CD8-positive, alpha-beta memory T cell (primary cell): ENCODE measurements around the gene RPS5. TPM values are rescaled to one million over a fixed set of nuclear protein-coding genes. Genes with fewer than 3 reads are reported as not detected.

ENCODE experiments used
- CTCF ChIA-PET: fragments of 350-600 bp; sonication (Branson Sonifier 250); formaldehyde crosslinking; loops from one replicate; lab custom pipeline; 2021; ENCODE audit warnings: antibody characterized with exemption; lab: Charles Lee
- POLR2A ChIA-PET: fragments of 350-600 bp; sonication (Branson Sonifier 250); formaldehyde crosslinking; loops from one replicate; lab custom pipeline; 2021; ENCODE audit warnings: antibody characterized with exemption; lab: Charles Lee
- DNase-seq, 5 donors: peaks; one replicate each; pipeline versions ENCODE4 v3.0.0 to v3.0.0-alpha.2; 2020 to 2022; ENCODE audit warnings: mixed read lengths in 1 of 5
- H3K27ac ChIP-seq: one replicate; pipeline ENCODE4 v1.7.0; 2013; ENCODE audit warnings: low read depth, mild to moderate bottlenecking, low read length, moderate library complexity
- H3K27me3 ChIP-seq: 2 replicates; pipeline ENCODE4 v1.7.0; 2013; ENCODE audit warnings: low read length, mild to moderate bottlenecking; ENCODE audit not compliant: insufficient read depth, poor library complexity, severe bottlenecking
- H3K36me3 ChIP-seq: 2 replicates; pipeline ENCODE4 v1.7.0; 2013; ENCODE audit warnings: mild to moderate bottlenecking, low read length, moderate library complexity; ENCODE audit not compliant: insufficient read depth
- H3K4me1 ChIP-seq: 2 replicates; pipeline ENCODE4 v1.7.0; 2013; ENCODE audit warnings: mild to moderate bottlenecking, low read length, moderate library complexity; ENCODE audit not compliant: insufficient read depth
- H3K4me3 ChIP-seq: 2 replicates; pipeline ENCODE4 v1.7.0; 2013; ENCODE audit warnings: mild to moderate bottlenecking, low read length
- H3K9me3 ChIP-seq: 2 replicates; pipeline ENCODE4 v1.7.0; 2013; ENCODE audit warnings: mild to moderate bottlenecking, low read length
- H3K27ac Mint-ChIP-seq, 8 donors: one replicate each; pipeline ENCODE4 v1.8.0; 2020 to 2021; ENCODE audit warnings: mixed read lengths in 8 of 8, mild to moderate bottlenecking in 6 of 8, inconsistent platforms in 3 of 8, moderate library complexity in 3 of 8
- H3K27me3 Mint-ChIP-seq, 2 donors: one replicate each; pipeline ENCODE4 v1.8.0; 2020 to 2021; ENCODE audit warnings: mixed read lengths in 2 of 2, mild to moderate bottlenecking in 1 of 2, moderate library complexity in 1 of 2
- H3K36me3 Mint-ChIP-seq, 3 donors: one replicate each; pipeline ENCODE4 v1.8.0; 2020 to 2021; ENCODE audit warnings: mixed read lengths in 3 of 3, inconsistent platforms in 1 of 3, mild to moderate bottlenecking in 1 of 3
- H3K4me1 Mint-ChIP-seq, 3 donors: one replicate each; pipeline ENCODE4 v1.8.0; 2020 to 2021; ENCODE audit warnings: mixed read lengths in 3 of 3, inconsistent platforms in 1 of 3, mild to moderate bottlenecking in 1 of 3
- H3K4me3 Mint-ChIP-seq, 7 donors: one replicate each; pipeline ENCODE4 v1.8.0; 2020 to 2021; ENCODE audit warnings: mixed read lengths in 7 of 7, mild to moderate bottlenecking in 6 of 7, moderate library complexity in 4 of 7, inconsistent platforms in 2 of 7
- H3K9me3 Mint-ChIP-seq, 5 donors: one replicate each; pipeline ENCODE4 v1.8.0; 2020 to 2022; ENCODE audit warnings: mixed read lengths in 5 of 5, mild to moderate bottlenecking in 3 of 5, moderate library complexity in 2 of 5, inconsistent platforms in 1 of 5
- polyA plus RNA-seq: library from polyadenylated mRNA; unstranded; fragments of 300-500 nt; fragmentation: Illumina TruSeq; gene quantifications from one replicate; pipeline ENCODE4 v1.2.3, GENCODE V29; 2021
- total RNA-seq, 2 experiments: library from RNA; stranded (reverse); gene quantifications; one replicate each; pipeline ENCODE4 v1.2.3, GENCODE V29; 2021

The RPS5 gene
- total and polyA plus RNA-seq, 3 experiments from 2014 or later, result 1,069 to 1,639 (median 1,588) TPM

GRCh38 chr19:58394821-58395219 is 7.8 kb downstream of the RPS5 start:
- Mint-ChIP-seq H3K4me1 (peaks cover 8 to 29% (median 10%) of the 10 kb centered on the region in 3 donors), H3K9me3 (no peaks in the 10 kb centered on the region), H3K27me3 (peaks cover 10 to 11% of the 10 kb centered on the region in 2 donors), H3K36me3 (peaks cover 8 to 46% (median 13%) of the 10 kb centered on the region in 3 donors), H3K27ac (no peak overlapping the region), H3K4me3 (no peak overlapping the region)
- Histone ChIP-seq H3K27me3 (peaks cover 5% of the 10 kb centered on the region), H3K36me3 (peaks cover 24% of the 10 kb centered on the region), H3K27ac (no peak overlapping the region), H3K4me1 (no peaks in the 10 kb centered on the region), H3K4me3 (no peak overlapping the region), H3K9me3 (no peaks in the 10 kb centered on the region)
- DNase-seq, result no peak
- ChIA-PET CTCF (no interaction called here), POLR2A (no interaction called here)

DNA sequence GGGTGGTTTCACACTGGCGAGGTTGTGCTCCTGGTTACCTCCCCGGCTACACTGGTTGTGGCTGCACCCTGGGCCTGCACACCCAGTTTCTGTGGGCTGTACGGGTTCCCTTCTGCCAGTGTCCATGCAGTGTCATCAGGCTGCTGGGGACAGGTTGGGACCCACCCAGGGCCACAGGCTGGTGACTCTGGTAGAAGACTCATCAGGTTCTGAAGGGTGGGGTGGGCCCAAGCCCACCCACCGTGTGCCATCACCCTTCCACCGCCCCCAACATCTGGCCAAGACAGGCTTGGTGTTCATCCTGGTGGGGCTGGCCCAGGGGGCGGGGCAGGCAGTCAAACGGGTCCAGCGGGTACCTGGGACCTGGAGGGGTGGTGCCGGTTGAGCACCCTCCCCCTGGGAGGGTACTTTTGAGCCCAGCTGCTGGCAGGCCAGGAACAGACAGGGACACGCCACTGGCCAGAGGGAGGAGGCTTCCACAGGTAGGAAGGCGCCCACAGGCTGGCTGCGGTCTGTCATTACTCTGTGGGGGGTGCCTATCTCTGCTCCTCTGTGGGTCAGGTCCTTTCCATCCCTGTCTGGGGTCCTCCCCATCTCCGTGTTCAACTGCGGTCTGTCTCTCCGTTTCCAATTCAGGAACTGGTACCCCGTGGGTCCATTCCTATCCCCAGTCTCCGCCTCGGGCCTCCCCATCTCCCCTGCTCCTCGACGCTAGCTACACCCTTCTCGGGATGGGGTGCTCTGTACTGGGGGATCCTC is 8.3 kb downstream of the RPS5 start, which contains the start of gene RNF225:
Gene RNF225, plus strand, starts transcription at position 437 of the 759 bp plus-strand sequence. CDS start 434 bp downstream, outside the sequence.
- Mint-ChIP-seq H3K4me3 (no peak within 1 kb of the TSS), H3K27me3 (peaks cover 10 to 11% of the 10 kb centered on the region in 2 donors), H3K27ac (peak within 1 kb of the TSS in 1 of 8 donors; percentile 23), H3K4me1 (peaks cover 10 to 32% (median 10%) of the 10 kb centered on the region in 3 donors), H3K36me3 (peaks cover 8 to 45% (median 13%) of the 10 kb centered on the region in 3 donors), H3K9me3 (no peaks in the 10 kb centered on the region)
- H3K27me3 ChIP-seq, result peaks cover 5% of the 10 kb centered on the region
- H3K4me3 ChIP-seq, result no peak within 1 kb of the TSS
- H3K9me3 ChIP-seq, result no peaks in the 10 kb centered on the region
- ChIA-PET POLR2A (no interaction called here), CTCF (no interaction called here)
- no peak within 1 kb of the TSS for H3K27ac ChIP-seq
- H3K4me1 ChIP-seq, result peaks cover 3% of the 10 kb centered on the region
- no peak for DNase-seq
- H3K36me3 ChIP-seq, result peaks cover 24% of the 10 kb centered on the region

- no peak overlapping the region for H3K27ac ChIP-seq
- peaks cover 8 to 38% (median 10%) of the 10 kb centered on the region in 3 donors for H3K36me3 Mint-ChIP-seq
- peaks cover 11 to 12% of the 10 kb centered on the region in 2 donors for H3K27me3 Mint-ChIP-seq
- ChIA-PET CTCF (no interaction called here), POLR2A (no interaction called here)
- peaks cover 5% of the 10 kb centered on the region for H3K27me3 ChIP-seq
- peaks cover 9% of the 10 kb centered on the region for H3K4me1 ChIP-seq
- no peak overlapping the region for H3K4me3 Mint-ChIP-seq
- no peak overlapping the region for H3K27ac Mint-ChIP-seq
- H3K4me1 Mint-ChIP-seq, result peaks cover 9 to 31% (median 10%) of the 10 kb centered on the region in 3 donors
- no peak overlapping the region for H3K4me3 ChIP-seq
- peaks cover 18% of the 10 kb centered on the region for H3K36me3 ChIP-seq
- DNase-seq, result no peak
- H3K9me3 Mint-ChIP-seq, result no peaks in the 10 kb centered on the region
- no peaks in the 10 kb centered on the region for H3K9me3 ChIP-seq
These were observed 9.0 kb downstream of the RPS5 start for GRCh38 chr19:58395979-58396627.

GRCh38 chr19:58396691-58397532 is 9.8 kb downstream of the RPS5 start:
- H3K4me1 ChIP-seq, result peaks cover 11% of the 10 kb centered on the region
- no peaks in the 10 kb centered on the region for H3K9me3 Mint-ChIP-seq
- POLR2A ChIA-PET, result no interaction called here

DNA sequence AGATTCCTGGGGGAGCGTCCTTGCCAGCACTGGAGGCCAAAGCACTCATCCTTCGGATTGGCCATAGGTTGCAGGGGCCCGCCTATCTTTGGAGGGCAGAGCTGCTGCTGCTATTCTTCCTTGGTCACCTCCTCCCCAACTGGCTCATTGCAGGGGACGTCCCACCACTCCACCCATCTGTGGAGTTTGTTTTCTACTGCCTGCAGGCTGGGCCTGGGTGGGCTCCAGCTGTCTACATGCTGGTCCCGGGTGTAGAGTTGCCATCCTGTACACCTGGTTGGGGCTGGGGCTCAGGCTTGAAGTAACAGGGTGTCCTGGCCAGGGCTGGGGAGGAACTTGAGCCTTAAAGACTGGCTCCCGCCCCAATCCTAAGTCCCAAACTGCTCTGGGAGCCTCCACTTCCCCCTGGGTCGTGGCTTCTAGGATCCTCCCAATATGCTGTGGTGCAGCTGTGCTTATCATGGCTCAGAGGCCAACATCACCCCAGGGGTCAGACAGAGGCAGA is 10.5 kb downstream of the RPS5 start:
- Mint-ChIP-seq H3K4me3 (no peak overlapping the region), H3K36me3 (peaks cover 8 to 28% (median 10%) of the 10 kb centered on the region in 3 donors), H3K9me3 (no peaks in the 10 kb centered on the region), H3K27ac (no peak overlapping the region), H3K4me1 (peaks cover 12 to 32% (median 13%) of the 10 kb centered on the region in 3 donors), H3K27me3 (peaks cover 11 to 12% of the 10 kb centered on the region in 2 donors)
- no peaks in the 10 kb centered on the region for H3K9me3 ChIP-seq
- H3K36me3 ChIP-seq, result peaks cover 15% of the 10 kb centered on the region
- ChIA-PET POLR2A (no interaction called here), CTCF (no interaction called here)
- peaks cover 14% of the 10 kb centered on the region for H3K4me1 ChIP-seq
- no peak overlapping the region for H3K4me3 ChIP-seq
- no peak for DNase-seq
- H3K27ac ChIP-seq, result no peak overlapping the region
- peaks cover 5% of the 10 kb centered on the region for H3K27me3 ChIP-seq

More at GRCh38 chr19:58396691-58397532, 9.8 kb downstream of the RPS5 start:
- Histone ChIP-seq H3K27me3 (peaks cover 5% of the 10 kb centered on the region), H3K4me3 (no peak overlapping the region), H3K9me3 (no peaks in the 10 kb centered on the region), H3K27ac (no peak overlapping the region), H3K36me3 (peaks cover 18% of the 10 kb centered on the region)
- Mint-ChIP-seq H3K4me3 (no peak overlapping the region), H3K27ac (no peak overlapping the region), H3K27me3 (peaks cover 11 to 12% of the 10 kb centered on the region in 2 donors), H3K36me3 (peaks cover 8 to 31% (median 10%) of the 10 kb centered on the region in 3 donors), H3K4me1 (peaks cover 12 to 33% (median 13%) of the 10 kb centered on the region in 3 donors)
- DNase-seq, result no peak
- CTCF ChIA-PET, result no interaction called here

DNA sequence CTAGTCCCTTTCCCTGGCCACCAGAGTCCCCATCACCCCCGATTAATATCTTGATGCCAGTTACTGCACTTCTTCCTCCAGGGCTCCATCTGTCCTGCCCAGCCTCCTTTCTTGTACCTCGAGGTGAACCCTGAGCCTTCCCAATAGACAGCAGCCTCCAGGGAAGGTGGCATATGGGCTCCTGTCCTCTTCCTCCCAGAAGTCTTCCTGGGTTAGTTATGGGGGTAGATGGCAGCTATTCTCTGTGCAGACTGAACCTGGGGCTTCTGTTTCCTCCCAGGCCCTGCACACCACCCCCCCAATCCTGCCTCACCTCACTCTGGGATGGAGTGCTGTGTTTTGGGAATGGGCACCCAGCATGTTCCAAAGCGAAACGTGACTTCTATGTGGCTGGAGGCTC is 11.0 kb downstream of the RPS5 start:
- H3K27ac Mint-ChIP-seq, result no peak overlapping the region
- peaks cover 8 to 23% (median 10%) of the 10 kb centered on the region in 3 donors for H3K36me3 Mint-ChIP-seq
- H3K4me1 Mint-ChIP-seq, result peaks cover 10 to 30% (median 13%) of the 10 kb centered on the region in 3 donors
- Histone ChIP-seq H3K27ac (no peak overlapping the region), H3K9me3 (no peaks in the 10 kb centered on the region), H3K4me1 (peaks cover 14% of the 10 kb centered on the region), H3K4me3 (no peak overlapping the region), H3K36me3 (peaks cover 10% of the 10 kb centered on the region), H3K27me3 (peaks cover 5% of the 10 kb centered on the region)
- H3K4me3 Mint-ChIP-seq, result no peak overlapping the region
- no peak for DNase-seq
- peaks cover 11 to 12% of the 10 kb centered on the region in 2 donors for H3K27me3 Mint-ChIP-seq
- H3K9me3 Mint-ChIP-seq, result no peaks in the 10 kb centered on the region
- ChIA-PET CTCF (no interaction called here), POLR2A (no interaction called here)

DNA sequence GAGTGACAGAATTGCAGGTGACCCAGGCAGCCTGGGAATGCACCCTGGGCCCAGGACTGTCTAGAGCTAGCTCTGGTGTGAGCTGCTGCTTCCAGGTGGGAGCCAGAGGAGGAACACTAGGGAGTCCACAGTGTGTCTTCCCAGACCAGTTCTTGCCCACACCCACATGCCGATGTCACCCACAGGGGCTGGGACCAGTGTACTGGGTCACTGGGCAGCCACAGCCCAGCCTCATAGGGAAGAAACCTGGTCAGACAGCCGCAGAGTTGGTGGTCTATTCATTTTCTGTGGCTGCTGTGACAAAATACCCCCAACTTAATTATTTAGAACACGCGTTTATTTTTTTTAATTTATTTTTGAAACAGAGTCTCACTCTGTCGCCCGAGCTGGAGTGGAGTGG is 11.5 kb downstream of the RPS5 start:
- H3K27ac ChIP-seq, result no peak overlapping the region
- peaks cover 11 to 12% of the 10 kb centered on the region in 2 donors for H3K27me3 Mint-ChIP-seq
- H3K4me3 Mint-ChIP-seq, result no peak overlapping the region
- peaks cover 10 to 30% (median 10%) of the 10 kb centered on the region in 3 donors for H3K4me1 Mint-ChIP-seq
- POLR2A ChIA-PET, result no interaction called here
- peaks cover 8 to 18% (median 8%) of the 10 kb centered on the region in 3 donors for H3K36me3 Mint-ChIP-seq
- H3K36me3 ChIP-seq, result peaks cover 5% of the 10 kb centered on the region
- no peaks in the 10 kb centered on the region for H3K9me3 ChIP-seq
- H3K27ac Mint-ChIP-seq, result no peak overlapping the region
- no peak for DNase-seq
- H3K9me3 Mint-ChIP-seq, result no peaks in the 10 kb centered on the region
- CTCF ChIA-PET, result no interaction called here
- H3K4me1 ChIP-seq, result peaks cover 14% of the 10 kb centered on the region
- H3K27me3 ChIP-seq, result peaks cover 5% of the 10 kb centered on the region
- no peak overlapping the region for H3K4me3 ChIP-seq
